ENCODE data around the gene TBXA2R. TPM values are rescaled to one million over a fixed set of nuclear protein-coding genes. Genes with fewer than 3 reads are reported as not detected.

Gene TBXA2R
- polyA plus RNA-seq, 1 donor (not counting 4 experiments of a cell fraction or from before 2014, with no cell fraction given): not detected

GRCh38 chr19:3622224-3622623, 15.5 kb upstream of the TBXA2R start:
- Histone ChIP-seq H3K79me2 (ENCODE audit: control insufficient read depth, insufficient read depth, low read length) (peaks cover 31% of the 10 kb centered on the region), H3K4me1 (ENCODE audit: control insufficient read depth, extremely low read depth, insufficient read depth, low read length) (peaks cover 13% of the 10 kb centered on the region), H3K27me3 (ENCODE audit: control insufficient read depth, extremely low read depth, insufficient read depth, low read length) (no peaks in the 10 kb centered on the region), H2AFZ (ENCODE audit: control insufficient read depth, low read length) (no peak overlapping the region), H3K9ac (ENCODE audit: control insufficient read depth, extremely low read depth, insufficient read depth, low read length) (no peak overlapping the region), H3K9me3 (ENCODE audit: control insufficient read depth, low read depth, low read length) (no peaks in the 10 kb centered on the region), H4K20me1 (ENCODE audit: control insufficient read depth, extremely low read depth, insufficient read depth, low read length) (no peaks in the 10 kb centered on the region), H3K4me2 (ENCODE audit: control insufficient read depth, extremely low read depth, insufficient read depth, low read depth, low read length) (no peak overlapping the region), H3K4me3 (ENCODE audit: control insufficient read depth in 2 of 3, extremely low read depth in 1 of 3, insufficient read depth in 2 of 3, low read depth in 1 of 3, low read length in 3 of 3) (no peak overlapping the region), H3K27ac (ENCODE audit: control insufficient read depth, insufficient read depth, low read length) (no peak overlapping the region), H3K36me3 (ENCODE audit: control insufficient read depth in 2 of 2, extremely low read depth in 1 of 2, insufficient read depth in 2 of 2, low read length in 2 of 2) (peaks cover 3 to 18% of the 10 kb centered on the region in 2 experiments), H3K9me1 (ENCODE audit: control insufficient read depth, extremely low read depth, insufficient read depth, low read length) (no peaks in the 10 kb centered on the region)
- no peak for FAIRE-seq
- dilution Hi-C loops (cut with MboI; ENCODE audit: extremely low pct_ligation_motif_present, low sequenced_read_pairs): no loop called here
- DNase-seq (ENCODE audit: low read depth, low spot score): no peak
- TF ChIP-seq, protein P1, sequence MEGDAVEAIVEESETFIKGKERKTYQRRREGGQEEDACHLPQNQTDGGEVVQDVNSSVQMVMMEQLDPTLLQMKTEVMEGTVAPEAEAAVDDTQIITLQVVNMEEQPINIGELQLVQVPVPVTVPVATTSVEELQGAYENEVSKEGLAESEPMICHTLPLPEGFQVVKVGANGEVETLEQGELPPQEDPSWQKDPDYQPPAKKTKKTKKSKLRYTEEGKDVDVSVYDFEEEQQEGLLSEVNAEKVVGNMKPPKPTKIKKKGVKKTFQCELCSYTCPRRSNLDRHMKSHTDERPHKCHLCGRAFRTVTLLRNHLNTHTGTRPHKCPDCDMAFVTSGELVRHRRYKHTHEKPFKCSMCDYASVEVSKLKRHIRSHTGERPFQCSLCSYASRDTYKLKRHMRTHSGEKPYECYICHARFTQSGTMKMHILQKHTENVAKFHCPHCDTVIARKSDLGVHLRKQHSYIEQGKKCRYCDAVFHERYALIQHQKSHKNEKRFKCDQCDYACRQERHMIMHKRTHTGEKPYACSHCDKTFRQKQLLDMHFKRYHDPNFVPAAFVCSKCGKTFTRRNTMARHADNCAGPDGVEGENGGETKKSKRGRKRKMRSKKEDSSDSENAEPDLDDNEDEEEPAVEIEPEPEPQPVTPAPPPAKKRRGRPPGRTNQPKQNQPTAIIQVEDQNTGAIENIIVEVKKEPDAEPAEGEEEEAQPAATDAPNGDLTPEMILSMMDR (optimal IDR thresholded peaks at IDR 0.05 in 1 of 3, IDR thresholded peaks at IDR 0.05 in 1 of 3, conservative IDR thresholded peaks at IDR 0.05 in 1 of 3; ENCODE audit: extremely low read depth in 1 of 3, insufficient read depth in 2 of 3, low read length in 3 of 3): no peak
- TF ChIP-seq EZH2 (IDR thresholded peaks at IDR 0.05; ENCODE audit: low read length): no peak

- TF ChIP-seq EZH2 (IDR thresholded peaks at IDR 0.05; ENCODE audit: low read length): no peak
- TF ChIP-seq, protein P1 (optimal IDR thresholded peaks at IDR 0.05 in 1 of 3, IDR thresholded peaks at IDR 0.05 in 1 of 3, conservative IDR thresholded peaks at IDR 0.05 in 1 of 3; ENCODE audit: extremely low read depth in 1 of 3, insufficient read depth in 2 of 3, low read length in 3 of 3): no peak
- DNase-seq (ENCODE audit: low read depth, low spot score) (no peak), FAIRE-seq (no peak)
- H3K27ac ChIP-seq (ENCODE audit: control insufficient read depth, insufficient read depth, low read length): no peak overlapping the region
- no peak overlapping the region for H3K4me3 ChIP-seq (ENCODE audit: control insufficient read depth in 2 of 3, extremely low read depth in 1 of 3, insufficient read depth in 2 of 3, low read depth in 1 of 3, low read length in 3 of 3)
- H3K4me1 ChIP-seq (ENCODE audit: control insufficient read depth, extremely low read depth, insufficient read depth, low read length): peaks cover 13% of the 10 kb centered on the region
- dilution Hi-C loops (cut with MboI; ENCODE audit: extremely low pct_ligation_motif_present, low sequenced_read_pairs): no loop called here
- no peaks in the 10 kb centered on the region for H4K20me1 ChIP-seq (ENCODE audit: control insufficient read depth, extremely low read depth, insufficient read depth, low read length)
- peaks cover 31% of the 10 kb centered on the region for H3K79me2 ChIP-seq (ENCODE audit: control insufficient read depth, insufficient read depth, low read length)
- H3K27me3 ChIP-seq (ENCODE audit: control insufficient read depth, extremely low read depth, insufficient read depth, low read length): no peaks in the 10 kb centered on the region
- H3K9me3 ChIP-seq (ENCODE audit: control insufficient read depth, low read depth, low read length): no peaks in the 10 kb centered on the region
- no peak overlapping the region for H3K9ac ChIP-seq (ENCODE audit: control insufficient read depth, extremely low read depth, insufficient read depth, low read length)
- no peak overlapping the region for H2AFZ ChIP-seq (ENCODE audit: control insufficient read depth, low read length)
- H3K9me1 ChIP-seq (ENCODE audit: control insufficient read depth, extremely low read depth, insufficient read depth, low read length): no peaks in the 10 kb centered on the region
- peaks cover 3 to 19% of the 10 kb centered on the region in 2 experiments for H3K36me3 ChIP-seq (ENCODE audit: control insufficient read depth in 2 of 2, extremely low read depth in 1 of 2, insufficient read depth in 2 of 2, low read length in 2 of 2)
- H3K4me2 ChIP-seq (ENCODE audit: control insufficient read depth, extremely low read depth, insufficient read depth, low read depth, low read length): no peak overlapping the region
Measured at GRCh38 chr19:3621689-3622088, 15.0 kb upstream of the TBXA2R start.

Data from keratinocyte (primary cell).